H1 (cell line): ENCODE data around the gene RAB44. TPM values are rescaled to one million over a fixed set of nuclear protein-coding genes. Genes with fewer than 3 reads are reported as not detected.

Experiments used
- CTCF ChIA-PET: fragments of 300-600 bp; sonication (Branson Sonifier 250); formaldehyde crosslinking; loops from one replicate; lab custom pipeline; 2021; ENCODE audit not compliant: partially characterized antibody; lab: Charles Lee
- POLR2A ChIA-PET: fragments of 300-600 bp; sonication (Branson Sonifier 250); formaldehyde crosslinking; loops from one replicate; lab custom pipeline; 2021; ENCODE audit warnings: inconsistent platforms; ENCODE audit not compliant: partially characterized antibody; lab: Charles Lee
- DNase-seq, 2 experiments: peaks; one replicate each; pipeline versions ENCODE4 v3.0.0 to v3.0.0-alpha.2; 2010 to 2022; ENCODE audit warnings: low spot score in 2 of 2, low read depth in 1 of 2, mixed read lengths in 1 of 2
- FAIRE-seq: peaks from 2 replicates; lab custom pipeline; 2011; peaks lifted over from hg19 to GRCh38; lab: Jason Lieb, UNC
- H2AFZ ChIP-seq: 2 replicates; pipeline ENCODE4 v1.8.1; 2012; ENCODE audit warnings: low read length, inconsistent platforms
- H2AK5ac ChIP-seq: 2 replicates; pipeline ENCODE4 v1.6.1; 2013; ENCODE audit warnings: low read depth, low read length
- H2BK120ac ChIP-seq: replicated peaks from 2 replicates; pipeline ENCODE3; 2013; ENCODE audit warnings: low read depth, low read length, inconsistent platforms
- H2BK12ac ChIP-seq: 2 replicates; pipeline ENCODE4 v1.6.1; 2013; ENCODE audit warnings: low read depth, low read length
- H2BK15ac ChIP-seq: 2 replicates; pipeline ENCODE4 v1.6.1; 2013; ENCODE audit warnings: low read length
- H2BK20ac ChIP-seq: 2 replicates; pipeline ENCODE4 v1.6.1; 2013; ENCODE audit warnings: low read length
- H2BK5ac ChIP-seq: 2 replicates; pipeline ENCODE4 v1.6.1; 2013; ENCODE audit warnings: low read depth, low read length
- H3K14ac ChIP-seq: 2 replicates; pipeline ENCODE4 v1.6.1; 2013; ENCODE audit warnings: inconsistent platforms; ENCODE audit not compliant: insufficient read length
- H3K18ac ChIP-seq: 2 replicates; pipeline ENCODE4 v1.6.1; 2013; ENCODE audit warnings: low read length; ENCODE audit errors: extremely low read depth
- H3K23ac ChIP-seq: 2 replicates; pipeline ENCODE4 v1.6.1; 2013; ENCODE audit warnings: inconsistent platforms; ENCODE audit not compliant: insufficient read length
- H3K23me2 ChIP-seq: 2 replicates; pipeline ENCODE4 v1.6.1; 2013; ENCODE audit warnings: low read depth, low read length
- H3K27ac ChIP-seq: 2 replicates; pipeline ENCODE4 v1.6.1; 2011; ENCODE audit warnings: low read depth, low read length, inconsistent platforms
- H3K27me3 ChIP-seq, 4 experiments: replicated peaks in 1 of 4; 1 replicate in 1 of 4; 2 replicates in 3 of 4; pipeline versions ENCODE4 v1.6.1 to v1.8.1; 2011 to 2013; ENCODE audit warnings: low read length in 3 of 4, mild to moderate bottlenecking in 3 of 4, inconsistent platforms in 2 of 4, mixed read lengths in 2 of 4, moderate library complexity in 1 of 4; ENCODE audit not compliant: control insufficient read depth in 3 of 4, insufficient read depth in 3 of 4; ENCODE audit errors: extremely low read depth in 1 of 4
- H3K36me3 ChIP-seq, 4 experiments: 2 replicates each; pipeline versions ENCODE4 v1.6.1 to v1.8.1; 2011 to 2013; ENCODE audit warnings: mild to moderate bottlenecking in 4 of 4, low read length in 3 of 4, moderate library complexity in 2 of 4, control low read depth in 1 of 4, inconsistent platforms in 1 of 4; ENCODE audit not compliant: insufficient read depth in 4 of 4, control insufficient read depth in 2 of 4
- H3K4ac ChIP-seq: replicated peaks from 2 replicates; pipeline ENCODE3; 2013; ENCODE audit warnings: low read length, low read depth, mixed read lengths, inconsistent platforms; ENCODE audit not compliant: insufficient read length
- H3K4me1 ChIP-seq, 4 experiments: replicated peaks in 1 of 4; 1 replicate in 1 of 4; 2 replicates in 3 of 4; pipeline versions ENCODE4 v1.6.1 to v1.8.1; 2011 to 2013; ENCODE audit warnings: low read length in 3 of 4, inconsistent platforms in 2 of 4, mixed read lengths in 1 of 4; ENCODE audit not compliant: insufficient read depth in 4 of 4, control insufficient read depth in 3 of 4
- H3K4me2 ChIP-seq, 2 experiments: 2 replicates each; pipeline versions ENCODE4 v1.6.1 to v1.8.1; 2011 to 2013; ENCODE audit warnings: low read depth in 2 of 2, low read length in 2 of 2, control low read depth in 1 of 2, inconsistent platforms in 1 of 2, mild to moderate bottlenecking in 1 of 2; ENCODE audit not compliant: insufficient read depth in 1 of 2
- H3K4me3 ChIP-seq, 4 experiments: fragments of 200-600, 300-600 bp in 1 of 4; sonication (generic), shearing (Covaris generic), sonication (Bioruptor Twin) in 1 of 4; 2 replicates each; pipeline versions ENCODE4 v1.5.1 to v1.8.1; 2011 to 2016; ENCODE audit warnings: low read length in 4 of 4, low read depth in 3 of 4, control low read depth in 2 of 4, inconsistent platforms in 2 of 4, mild to moderate bottlenecking in 2 of 4, mixed read lengths in 1 of 4, moderate library complexity in 1 of 4; ENCODE audit not compliant: insufficient read depth in 2 of 4; ENCODE audit errors: extremely low read depth in 1 of 4
- H3K56ac ChIP-seq: replicated peaks from 2 replicates; pipeline ENCODE3; 2013; ENCODE audit warnings: low read depth, mild to moderate bottlenecking, mixed read lengths, low read length, inconsistent platforms; ENCODE audit not compliant: insufficient read length
- H3K79me1 ChIP-seq: 2 replicates; pipeline ENCODE4 v1.6.1; 2013; ENCODE audit warnings: low read depth, low read length, control low read depth
- H3K79me2 ChIP-seq, 2 experiments: 2 replicates each; pipeline versions ENCODE4 v1.6.1 to v1.8.1; 2012 to 2013; ENCODE audit warnings: low read length in 2 of 2, mild to moderate bottlenecking in 2 of 2, inconsistent platforms in 1 of 2; ENCODE audit not compliant: insufficient read depth in 2 of 2, control insufficient read depth in 1 of 2
- H3K9ac ChIP-seq, 4 experiments: replicated peaks in 1 of 4; 1 replicate in 1 of 4; 2 replicates in 3 of 4; pipeline versions ENCODE4 v1.6.1 to v1.8.1; 2011 to 2013; ENCODE audit warnings: low read depth in 3 of 4, low read length in 3 of 4, control low read depth in 2 of 4, mild to moderate bottlenecking in 2 of 4, moderate library complexity in 2 of 4, inconsistent platforms in 1 of 4; ENCODE audit errors: extremely low read depth in 1 of 4
- H3K9me3 ChIP-seq, 2 experiments: 2 replicates each; pipeline versions ENCODE4 v1.6.1 to v1.8.1; 2012 to 2013; ENCODE audit warnings: mild to moderate bottlenecking in 2 of 2, moderate library complexity in 2 of 2, control low read depth in 1 of 2, inconsistent platforms in 1 of 2, low read depth in 1 of 2, low read length in 1 of 2, mixed read lengths in 1 of 2; ENCODE audit not compliant: insufficient read depth in 2 of 2
- H4K20me1 ChIP-seq, 2 experiments: replicated peaks in 1 of 2; 2 replicates each; pipeline versions ENCODE3 to v1.8.1; 2011 to 2013; ENCODE audit warnings: inconsistent platforms in 2 of 2, low read length in 2 of 2, mild to moderate bottlenecking in 1 of 2; ENCODE audit not compliant: insufficient read depth in 2 of 2, control insufficient read depth in 1 of 2
- H4K5ac ChIP-seq: 2 replicates; pipeline ENCODE4 v1.6.1; 2013; ENCODE audit warnings: low read length, low read depth, mixed read lengths, inconsistent platforms; ENCODE audit not compliant: insufficient read length
- H4K8ac ChIP-seq: 2 replicates; pipeline ENCODE4 v1.8.0; 2013; ENCODE audit warnings: mild to moderate bottlenecking, moderate library complexity, low read length, inconsistent platforms; ENCODE audit not compliant: insufficient read depth; ENCODE audit errors: extremely low read depth
- H4K91ac ChIP-seq: replicated peaks from 2 replicates; pipeline ENCODE3; 2013; ENCODE audit warnings: low read length, mixed read lengths, inconsistent platforms; ENCODE audit not compliant: insufficient read length
- CBX5 ChIP-seq: fragments of 300-800, 300-1000 bp; sonication (generic); IDR thresholded peaks from 2 replicates; pipeline ENCODE4 v1.7.1; 2016; ENCODE audit warnings: antibody characterized with exemption, low read length, low read depth
- CHD2 ChIP-seq: IDR thresholded peaks from 2 replicates; pipeline ENCODE4 v1.6.1; 2012; ENCODE audit warnings: low read length, improper control_type of control experiment
- EGR1 ChIP-seq: IDR thresholded peaks from 2 replicates; pipeline ENCODE4 v1.6.1; 2011; ENCODE audit warnings: low read depth, low read length, borderline replicate concordance
- EZH2 ChIP-seq: fragments of 200-600 bp; sonication (generic); IDR thresholded peaks from 2 replicates; pipeline ENCODE4 v1.7.1; 2012; ENCODE audit warnings: low read depth, mild to moderate bottlenecking, moderate library complexity, low read length, inconsistent platforms; ENCODE audit not compliant: severe bottlenecking
- KDM5A ChIP-seq: fragments of 200-600 bp; IDR thresholded peaks from 2 replicates; pipeline ENCODE4 v1.7.1; 2012; ENCODE audit warnings: mild to moderate bottlenecking, low read length, inconsistent platforms, mixed read lengths
- PHF8 ChIP-seq: fragments of 200-600 bp; sonication (generic); conservative IDR thresholded peaks from 2 replicates; pipeline ENCODE4 v1.7.1; 2012; ENCODE audit warnings: low read depth, mild to moderate bottlenecking, inconsistent platforms, low read length, moderate library complexity
- POU5F1 ChIP-seq: IDR thresholded peaks from 2 replicates; pipeline ENCODE4 v1.6.1; 2011; ENCODE audit warnings: low read depth, mild to moderate bottlenecking, low read length, moderate library complexity
- RBBP5 ChIP-seq: IDR thresholded peaks from 2 replicates; pipeline ENCODE4 v1.7.1; 2012; ENCODE audit warnings: low read depth, mild to moderate bottlenecking, inconsistent platforms, low read length, moderate library complexity, borderline replicate concordance
- SP2 ChIP-seq: IDR thresholded peaks from 2 replicates; pipeline ENCODE4 v1.6.1; 2012; ENCODE audit warnings: mild to moderate bottlenecking, low read length, inconsistent platforms
- SRF ChIP-seq: IDR thresholded peaks from 2 replicates; pipeline ENCODE4 v1.6.1; 2011; ENCODE audit warnings: mild to moderate bottlenecking, low read depth, low read length, moderate library complexity
- WGBS, 2 experiments: shearing (Covaris generic) in 1 of 2; methylation state at CpG; one replicate each; pipeline versions ENCODE4 v1.1.6 to v1.1.7; 2013 to 2015; ENCODE audit warnings: low lambda C conversion rate in 2 of 2, mixed read lengths in 2 of 2, inconsistent platforms in 1 of 2, low coverage in 1 of 2, missing lambda C conversion rate in 1 of 2; ENCODE audit not compliant: insufficient replicate concordance in 2 of 2, insufficient coverage in 1 of 2, insufficient read length in 1 of 2; ENCODE audit errors: extremely low coverage in 1 of 2, missing lambda C conversion rate in 1 of 2; 5-methylcytosine and 5-hydroxymethylcytosine counted together
- polyA plus RNA-seq, 7 experiments: library from polyadenylated mRNA; depleted of rRNA in 3 of 7; stranded (reverse) in 5 of 7; unstranded in 2 of 7; fragments of >200 nt in 5 of 7; fragments of 200-250 nt in 2 of 7; gene quantifications; 1 replicate in 5 of 7; 2 replicates in 1 of 7; 4 replicates in 1 of 7; pipeline versions ENCODE4 v1.2.1 to v1.2.3, GENCODE V29; 2011 to 2013; ENCODE audit warnings: missing spikeins in 2 of 7, mixed read lengths in 2 of 7
- total RNA-seq: library from RNA; stranded (reverse); fragmentation: NEBNext Ultra II Directional; extraction: Animal tissue kit (Norgen Biotek cat#: 25700); gene quantifications from 2 replicates; pipeline ENCODE4 v1.2.1, GENCODE V29; 2021
- TF ChIP-seq, protein P1 (sequence below): IDR thresholded peaks from 2 replicates; pipeline ENCODE4 v1.6.1; 2011; ENCODE audit warnings: low read length, improper control_type of control experiment
- TF ChIP-seq, protein P2 (sequence below): IDR thresholded peaks from 2 replicates; pipeline ENCODE4 v1.6.1; 2012; ENCODE audit warnings: inconsistent platforms

The RAB44 gene
- total and polyA plus RNA-seq, 2 of the 8 experiments (the other 6 are each of a cell fraction or from before 2014, with no cell fraction given): 0.02 TPM; not detected in 1

DNA sequence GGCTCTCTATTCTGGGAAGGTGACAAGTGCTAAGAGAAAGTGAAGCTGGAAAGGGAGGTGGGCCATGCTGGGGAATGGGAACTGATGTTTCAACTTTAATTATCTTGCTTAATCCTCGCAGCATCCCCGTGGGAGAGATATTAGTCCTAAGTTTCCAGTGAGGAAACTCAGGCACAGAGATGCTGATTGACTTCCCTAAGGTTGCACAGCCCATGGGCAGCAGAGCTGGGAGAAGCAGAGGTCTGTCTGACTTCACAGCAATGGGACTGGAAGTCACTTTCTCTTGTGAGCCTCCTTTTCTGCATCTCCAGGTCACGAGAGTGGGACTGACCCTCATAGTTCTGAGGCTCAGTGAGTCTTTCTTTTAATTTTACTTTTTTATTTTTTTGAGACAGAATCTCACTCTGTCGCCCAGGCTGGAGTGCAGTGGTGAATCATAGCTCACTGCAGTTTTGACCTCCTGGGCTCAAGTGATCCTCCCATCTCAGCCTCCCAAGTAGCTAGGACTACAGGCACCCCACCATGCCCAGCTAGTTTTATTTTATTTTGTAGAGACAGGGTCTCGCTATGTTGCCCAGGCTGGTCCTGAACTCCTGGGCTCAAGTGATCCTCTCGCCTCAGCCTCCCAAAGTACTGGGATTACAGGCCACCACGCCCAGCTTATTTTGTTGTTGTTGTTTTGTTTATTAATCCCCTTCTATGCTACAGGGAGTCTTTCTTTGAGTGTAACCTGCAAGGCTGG lies 2.6 kb downstream of the RAB44 start:
- Histone ChIP-seq H3K14ac (no peak overlapping the region), H3K4me3 (no peak overlapping the region), H2BK120ac (no peak overlapping the region), H4K20me1 (peaks cover 0 to 3% of the 10 kb centered on the region in 2 experiments), H2BK15ac (0 out of 2 replicates have a peak overlapping the region, but pooled peaks have one; percentile 16), H4K91ac (no peak overlapping the region), H2AK5ac (no peak overlapping the region), H3K9ac (no peak overlapping the region), H3K18ac (no peak overlapping the region), H3K36me3 (no peaks in the 10 kb centered on the region), H3K56ac (no peak overlapping the region), H3K9me3 (no peaks in the 10 kb centered on the region), H4K8ac (no peak overlapping the region), H2AFZ (no peak overlapping the region), H3K4me1 (no peaks in the 10 kb centered on the region), H3K4ac (no peak overlapping the region), H3K79me1 (no peaks in the 10 kb centered on the region), H3K27ac (no peak overlapping the region), H2BK12ac (no peak overlapping the region), H3K27me3 (no peaks in the 10 kb centered on the region), H4K5ac (no peak overlapping the region), H3K23me2 (no peaks in the 10 kb centered on the region), H3K23ac (no peak overlapping the region), H3K79me2 (no peaks in the 10 kb centered on the region), H2BK5ac (no peak overlapping the region), H2BK20ac (no peak overlapping the region), H3K4me2 (no peak overlapping the region)
- WGBS, 2 experiments: 83% methylated on average over 7 of the region's 7 CpGs; no CpG with 5 or more reads in 1 of the 2 experiments
- ChIA-PET CTCF (interaction anchor here (0.9 to 8.6 kb wide), 13 partner anchors 10 to 85 kb away, joined by 3 to 52 read pairs (median 4); no protein-coding TSS in a partner anchor), POLR2A (interaction anchor here (2.6 kb wide), 1 partner anchor 93 kb away, joined by 8 read pairs; no protein-coding TSS in a partner anchor)
- FAIRE-seq (no peak), DNase-seq (no peak)
- TF ChIP-seq POU5F1 (no peak), EZH2 (no peak), CHD2 (no peak), SP2 (no peak), CBX5 (no peak), RBBP5 (no peak), KDM5A (no peak), PHF8 (no peak), EGR1 (no peak), SRF (no peak)
- TF ChIP-seq, protein P1, sequence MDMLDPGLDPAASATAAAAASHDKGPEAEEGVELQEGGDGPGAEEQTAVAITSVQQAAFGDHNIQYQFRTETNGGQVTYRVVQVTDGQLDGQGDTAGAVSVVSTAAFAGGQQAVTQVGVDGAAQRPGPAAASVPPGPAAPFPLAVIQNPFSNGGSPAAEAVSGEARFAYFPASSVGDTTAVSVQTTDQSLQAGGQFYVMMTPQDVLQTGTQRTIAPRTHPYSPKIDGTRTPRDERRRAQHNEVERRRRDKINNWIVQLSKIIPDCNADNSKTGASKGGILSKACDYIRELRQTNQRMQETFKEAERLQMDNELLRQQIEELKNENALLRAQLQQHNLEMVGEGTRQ: no peak
- TF ChIP-seq, protein P2, sequence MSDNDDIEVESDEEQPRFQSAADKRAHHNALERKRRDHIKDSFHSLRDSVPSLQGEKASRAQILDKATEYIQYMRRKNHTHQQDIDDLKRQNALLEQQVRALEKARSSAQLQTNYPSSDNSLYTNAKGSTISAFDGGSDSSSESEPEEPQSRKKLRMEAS: no peak
